Stimulated activated CD4-positive, alpha-beta T cell treated with anti-CD3 and anti-CD28 coated beads, Interleukin-4, amount 100 ng/mL, for 48 hours (primary cell): ENCODE measurements around the gene SELENON.

ENCODE experiments used
- DNase-seq, 2 donors: peaks; one replicate each; pipeline ENCODE4 v3.0.0-alpha.2; 2020; ENCODE audit warnings: low read depth in 2 of 2

SELENON gene, protein sequence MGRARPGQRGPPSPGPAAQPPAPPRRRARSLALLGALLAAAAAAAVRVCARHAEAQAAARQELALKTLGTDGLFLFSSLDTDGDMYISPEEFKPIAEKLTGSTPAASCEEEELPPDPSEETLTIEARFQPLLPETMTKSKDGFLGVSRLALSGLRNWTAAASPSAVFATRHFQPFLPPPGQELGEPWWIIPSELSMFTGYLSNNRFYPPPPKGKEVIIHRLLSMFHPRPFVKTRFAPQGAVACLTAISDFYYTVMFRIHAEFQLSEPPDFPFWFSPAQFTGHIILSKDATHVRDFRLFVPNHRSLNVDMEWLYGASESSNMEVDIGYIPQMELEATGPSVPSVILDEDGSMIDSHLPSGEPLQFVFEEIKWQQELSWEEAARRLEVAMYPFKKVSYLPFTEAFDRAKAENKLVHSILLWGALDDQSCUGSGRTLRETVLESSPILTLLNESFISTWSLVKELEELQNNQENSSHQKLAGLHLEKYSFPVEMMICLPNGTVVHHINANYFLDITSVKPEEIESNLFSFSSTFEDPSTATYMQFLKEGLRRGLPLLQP

DNA sequence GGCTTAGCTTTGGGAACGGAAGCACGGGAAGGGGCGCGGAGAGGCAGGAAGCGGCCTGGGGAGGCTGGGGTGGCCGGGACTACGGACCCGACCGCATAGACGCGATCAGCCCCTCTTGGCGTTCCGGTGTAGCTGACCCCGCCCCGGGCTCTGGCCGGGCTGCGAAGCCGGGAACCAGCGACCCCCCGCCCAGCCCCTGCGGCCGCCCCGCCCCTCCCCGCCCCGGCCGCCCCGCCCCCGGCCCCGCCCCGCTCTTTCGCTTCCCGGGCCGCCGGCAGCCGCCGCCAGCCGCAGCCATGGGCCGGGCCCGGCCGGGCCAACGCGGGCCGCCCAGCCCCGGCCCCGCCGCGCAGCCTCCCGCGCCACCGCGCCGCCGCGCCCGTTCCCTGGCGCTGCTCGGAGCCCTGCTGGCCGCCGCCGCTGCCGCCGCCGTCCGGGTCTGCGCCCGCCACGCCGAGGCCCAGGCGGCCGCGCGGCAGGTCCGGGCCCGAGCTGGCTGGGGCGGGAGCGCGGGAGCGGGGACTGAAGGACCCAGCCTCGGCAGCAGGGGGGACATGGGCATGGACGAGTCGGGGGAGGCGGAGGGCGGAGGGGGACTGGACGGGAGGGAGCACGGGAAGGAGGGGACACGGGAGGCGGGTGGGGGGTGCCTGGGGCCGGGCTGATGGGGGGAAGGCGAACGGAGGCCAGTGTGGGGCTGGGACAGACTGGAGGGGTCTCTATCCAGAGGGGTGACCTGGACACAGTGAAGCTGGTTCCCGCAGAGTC lies at the start of gene SELENON:
TSS of gene SELENON (plus strand) at position 259 of the 768 bp plus-strand sequence. CDS start at position 297, 38 bp downstream.
- DNase-seq: no peak

DNA sequence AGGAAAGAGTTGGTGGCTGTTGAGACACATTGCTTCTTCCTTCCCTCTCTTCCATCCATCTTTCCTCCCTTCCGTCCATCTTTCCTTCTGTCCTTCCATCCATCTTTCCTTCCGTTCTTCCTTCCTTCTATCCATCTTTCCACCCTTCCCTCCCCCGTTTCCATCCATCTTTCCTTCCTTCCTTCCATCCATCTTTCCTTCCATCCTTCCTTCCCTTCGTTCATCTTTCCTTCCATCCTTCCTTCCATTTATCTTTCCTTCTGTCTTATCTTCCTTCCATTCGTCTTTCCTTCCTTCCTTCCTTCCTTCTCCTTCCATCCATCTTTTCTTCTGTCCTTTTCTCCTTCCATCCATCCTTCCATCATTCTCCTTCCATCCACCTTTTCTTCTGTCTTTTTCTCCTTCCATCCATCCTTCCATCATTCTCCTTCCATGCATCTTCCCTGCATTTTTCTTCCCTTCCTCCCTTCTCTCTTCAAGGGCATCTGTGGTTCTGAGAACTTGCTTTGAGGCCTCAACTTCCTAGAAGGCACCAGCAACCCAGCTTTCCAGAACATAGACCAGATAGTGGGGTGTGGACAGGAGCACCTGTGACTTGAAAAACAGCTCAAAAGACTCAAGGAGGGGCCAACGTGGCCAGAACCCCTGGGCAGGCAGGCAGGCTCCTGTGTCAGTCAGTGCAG lies 48.9 kb upstream of the SELENON start:
- DNase-seq: no peak

DNA sequence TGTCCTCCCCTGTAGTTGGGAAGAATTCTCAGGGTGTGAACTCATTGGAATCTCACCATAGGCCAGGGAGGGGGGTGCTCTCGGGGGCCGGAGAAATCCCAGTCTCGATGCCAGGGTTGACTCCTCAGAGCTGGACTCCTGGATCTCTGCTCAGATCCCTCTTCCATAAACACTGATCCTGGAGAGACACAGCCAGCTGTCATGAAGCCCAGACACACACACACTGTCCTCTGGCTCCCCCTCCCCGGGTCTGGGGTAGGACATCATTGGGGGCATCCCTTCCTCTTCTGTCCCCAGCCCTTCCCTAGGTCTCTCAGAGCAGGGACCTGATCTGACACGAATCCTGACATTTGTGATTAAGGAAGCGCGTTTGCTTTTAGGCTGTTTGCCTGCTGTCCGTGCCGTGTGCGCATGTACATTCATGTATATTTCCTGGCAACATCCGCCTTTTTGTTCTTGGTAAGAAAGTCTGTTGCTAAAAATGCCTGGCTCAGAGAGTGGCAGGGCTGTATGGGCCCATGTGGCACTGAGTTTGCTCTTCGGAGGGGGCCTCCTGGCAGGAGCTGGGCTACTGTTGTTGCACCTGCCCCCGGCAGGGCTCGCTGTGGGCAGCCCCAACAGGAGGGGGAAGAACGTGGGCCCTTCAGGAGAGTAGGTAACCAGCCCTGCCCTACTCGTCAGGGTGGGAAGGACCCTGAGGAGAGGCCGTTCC lies 45.4 kb upstream of the SELENON start:
- DNase-seq: no peak

DNA sequence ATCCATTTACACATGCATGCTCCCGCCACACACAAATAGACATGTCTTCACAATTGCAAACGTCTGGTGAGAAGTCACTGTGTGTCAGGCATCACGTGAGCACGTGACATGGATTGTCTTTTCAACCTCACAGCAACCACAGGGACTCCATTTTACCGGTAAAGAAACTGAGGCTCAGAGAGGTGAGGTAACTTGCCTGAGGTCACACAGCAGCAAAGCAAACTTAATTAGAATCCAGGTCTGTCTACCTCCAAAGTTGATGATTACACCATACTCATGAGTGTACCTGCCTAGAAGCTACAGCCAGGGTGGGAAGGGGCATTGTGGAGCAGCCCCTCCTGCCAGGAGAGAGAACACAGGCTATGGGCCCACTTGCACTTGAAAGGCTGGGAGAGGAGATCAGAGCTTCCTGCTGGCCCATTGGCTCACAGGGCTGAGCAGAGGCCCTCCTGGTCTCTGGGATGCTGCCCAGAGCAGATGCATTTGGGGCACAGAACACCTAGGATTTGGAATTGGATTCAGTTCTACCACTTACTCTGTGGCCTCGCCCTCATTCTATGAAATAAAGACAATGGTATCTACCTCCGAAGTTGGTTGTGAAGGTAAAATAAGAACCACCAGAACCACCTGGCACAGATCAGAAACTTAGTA lies 44.4 kb upstream of the SELENON start:
- DNase-seq: no peak

DNA sequence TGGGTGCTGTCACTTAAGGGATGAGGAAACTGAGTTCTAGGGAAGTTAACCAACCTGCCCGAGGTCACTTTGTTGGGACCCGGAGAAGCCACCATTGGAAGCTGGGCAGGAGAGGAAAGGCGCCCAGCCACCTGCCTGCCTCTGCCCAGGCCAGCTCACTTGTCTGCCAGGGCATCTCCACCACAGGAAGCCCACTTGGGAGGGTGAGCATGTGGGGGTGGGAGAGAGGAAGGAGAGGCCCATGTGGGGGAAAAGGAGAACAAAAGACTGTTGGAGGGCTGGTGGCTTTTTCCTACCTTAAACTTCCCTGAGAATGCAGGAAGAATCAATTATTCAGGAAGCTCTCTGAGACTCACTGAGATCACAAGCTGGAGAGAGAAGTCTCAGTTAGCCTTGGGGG lies 43.8 kb upstream of the SELENON start:
- DNase-seq: no peak

DNA sequence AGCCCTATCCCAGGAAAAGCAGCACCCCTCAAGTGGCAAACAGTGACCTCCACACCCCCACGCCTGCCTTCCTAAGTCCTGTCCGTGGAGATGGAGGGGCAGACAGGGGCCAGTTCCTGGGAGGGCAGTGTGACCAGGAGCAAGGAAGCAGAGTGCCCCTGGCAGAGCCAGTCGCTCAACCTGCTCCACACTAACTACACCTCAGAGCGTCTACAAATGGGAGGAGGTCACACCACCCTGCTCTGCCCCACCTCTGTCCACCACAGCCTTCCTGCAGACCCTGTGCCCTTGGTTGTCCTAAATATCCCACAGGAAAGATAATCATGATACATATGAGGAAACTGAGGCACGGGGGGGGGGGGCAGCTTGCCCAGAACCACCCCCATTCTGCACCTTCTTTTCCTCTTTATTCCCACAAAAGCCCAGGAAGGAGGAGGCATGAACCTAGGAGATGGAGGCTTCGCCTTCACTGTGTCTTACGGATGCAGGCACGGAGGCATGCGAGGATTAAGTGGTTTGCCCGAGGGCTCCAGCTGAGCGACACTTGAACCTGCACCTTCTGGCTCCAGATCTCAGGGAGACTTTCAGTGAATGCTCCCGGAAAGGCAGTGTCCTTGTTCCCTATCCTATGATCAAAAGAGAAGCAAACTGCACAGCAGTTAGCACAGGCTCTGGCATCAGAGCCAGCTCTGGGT lies 42.7 kb upstream of the SELENON start:
- no peak for DNase-seq

DNA sequence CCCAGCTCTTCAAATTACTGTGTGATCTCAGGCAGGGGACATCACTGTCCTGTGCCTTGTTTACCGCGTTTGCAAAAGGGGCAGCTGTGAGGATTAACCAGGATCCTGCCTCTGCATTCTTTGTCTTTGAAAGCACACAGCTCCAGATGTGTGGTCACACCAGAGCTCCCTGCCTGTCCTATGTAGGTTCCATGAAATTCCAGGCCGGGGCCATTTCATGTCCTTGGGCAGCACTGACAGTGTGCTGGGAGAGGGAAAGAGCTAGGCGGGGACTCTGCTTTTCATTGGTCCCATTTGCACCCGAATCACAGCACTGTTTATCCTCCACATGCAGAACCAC lies 42.2 kb upstream of the SELENON start:
- no peak for DNase-seq

DNA sequence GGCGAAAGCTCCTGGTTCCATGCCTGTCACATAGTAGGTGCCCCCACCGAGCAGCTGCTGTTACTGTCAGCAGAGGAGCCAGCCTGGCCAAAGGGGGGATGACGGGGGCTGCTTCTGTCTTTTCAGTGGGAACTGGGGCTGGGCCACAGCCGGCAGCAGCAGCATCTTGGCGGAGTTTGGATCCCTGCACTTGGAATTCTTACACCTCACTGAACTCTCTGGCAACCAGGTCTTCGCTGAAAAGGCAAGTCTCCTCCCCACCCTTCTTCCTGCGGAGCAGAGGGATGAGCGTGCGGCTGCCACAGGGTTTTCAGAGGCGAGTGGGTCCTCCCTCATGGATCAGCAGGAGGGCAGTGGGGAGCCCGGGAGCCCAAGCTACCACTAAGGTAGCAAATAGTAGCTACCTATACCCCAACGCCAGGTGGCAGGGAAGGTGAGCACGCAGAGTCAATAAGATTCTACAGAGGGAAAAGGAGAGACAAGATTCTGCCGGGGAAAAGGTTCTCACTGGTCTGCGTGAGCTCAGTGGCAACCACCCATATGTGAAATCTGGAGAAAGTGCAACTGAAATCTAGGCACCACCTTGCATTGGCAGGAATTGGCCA lies 41.4 kb upstream of the SELENON start:
- no peak for DNase-seq

DNA sequence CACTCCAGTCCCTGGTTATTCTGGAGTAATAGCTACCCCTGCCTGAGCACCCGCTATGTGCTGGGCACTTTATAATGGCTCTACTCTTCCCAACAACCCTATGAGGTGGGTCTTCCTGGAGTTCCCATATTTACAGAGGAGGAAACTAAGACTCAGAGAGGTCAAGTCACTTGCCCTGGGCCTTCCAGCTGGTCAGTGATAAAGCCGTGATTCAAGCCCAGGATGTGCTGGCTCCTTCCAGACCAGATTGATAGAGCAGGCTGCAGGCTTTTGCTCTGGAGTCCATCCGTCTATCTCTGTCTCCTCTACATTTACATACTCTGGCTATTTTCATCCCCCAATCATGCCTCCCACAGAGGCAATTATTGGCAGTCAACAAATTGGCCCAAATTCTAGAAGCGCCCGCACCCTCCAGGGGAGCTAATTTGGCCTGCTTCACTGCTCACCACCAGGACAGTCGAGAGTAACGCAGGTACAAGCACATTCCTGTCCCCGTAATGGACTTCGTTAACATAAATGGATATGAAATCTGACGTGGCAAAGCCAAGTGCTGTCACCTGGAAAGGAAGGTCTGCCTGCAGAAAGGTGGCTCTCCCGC lies 39.8 kb upstream of the SELENON start:
- no peak for DNase-seq

DNA sequence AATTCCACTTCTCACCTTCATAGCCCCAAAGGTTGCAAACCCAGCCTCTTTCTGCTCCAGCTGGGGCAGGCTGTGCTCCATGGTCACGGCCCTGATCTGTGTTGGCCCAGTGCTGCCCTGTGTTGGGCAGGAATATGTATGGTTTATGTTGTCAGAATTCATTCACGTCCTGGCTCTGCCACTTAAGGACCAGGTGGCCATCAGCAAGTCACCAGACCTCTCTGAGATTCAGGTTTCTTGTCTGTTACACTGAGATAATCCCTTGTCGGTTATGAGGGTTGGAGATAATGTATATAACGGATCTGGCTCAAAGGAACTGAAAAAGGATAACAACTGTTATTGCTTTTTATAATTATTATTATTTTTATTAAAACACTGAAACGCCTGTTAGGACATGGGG lies 39.1 kb upstream of the SELENON start:
- DNase-seq: no peak

DNA sequence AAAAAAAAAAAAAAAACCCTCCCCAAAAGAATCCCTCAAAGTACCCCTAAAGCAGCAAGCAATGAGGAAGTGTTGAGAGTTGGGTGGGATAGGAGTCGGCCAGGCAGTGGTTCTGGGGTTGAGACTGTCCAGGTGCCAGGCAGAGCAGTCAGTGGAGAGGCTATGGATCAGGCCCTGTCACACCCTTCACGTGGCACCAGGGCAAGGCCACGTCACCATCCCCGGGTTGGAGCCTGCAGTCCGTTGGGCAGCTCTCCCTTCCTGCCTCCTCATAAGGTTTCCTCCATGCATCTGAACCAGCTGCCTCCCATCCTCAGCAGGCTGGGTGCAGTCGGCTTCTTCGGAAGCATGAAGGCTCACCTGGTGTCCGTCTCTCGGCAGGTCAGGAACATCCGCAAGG lies 36.5 kb upstream of the SELENON start:
- DNase-seq: no peak

DNA sequence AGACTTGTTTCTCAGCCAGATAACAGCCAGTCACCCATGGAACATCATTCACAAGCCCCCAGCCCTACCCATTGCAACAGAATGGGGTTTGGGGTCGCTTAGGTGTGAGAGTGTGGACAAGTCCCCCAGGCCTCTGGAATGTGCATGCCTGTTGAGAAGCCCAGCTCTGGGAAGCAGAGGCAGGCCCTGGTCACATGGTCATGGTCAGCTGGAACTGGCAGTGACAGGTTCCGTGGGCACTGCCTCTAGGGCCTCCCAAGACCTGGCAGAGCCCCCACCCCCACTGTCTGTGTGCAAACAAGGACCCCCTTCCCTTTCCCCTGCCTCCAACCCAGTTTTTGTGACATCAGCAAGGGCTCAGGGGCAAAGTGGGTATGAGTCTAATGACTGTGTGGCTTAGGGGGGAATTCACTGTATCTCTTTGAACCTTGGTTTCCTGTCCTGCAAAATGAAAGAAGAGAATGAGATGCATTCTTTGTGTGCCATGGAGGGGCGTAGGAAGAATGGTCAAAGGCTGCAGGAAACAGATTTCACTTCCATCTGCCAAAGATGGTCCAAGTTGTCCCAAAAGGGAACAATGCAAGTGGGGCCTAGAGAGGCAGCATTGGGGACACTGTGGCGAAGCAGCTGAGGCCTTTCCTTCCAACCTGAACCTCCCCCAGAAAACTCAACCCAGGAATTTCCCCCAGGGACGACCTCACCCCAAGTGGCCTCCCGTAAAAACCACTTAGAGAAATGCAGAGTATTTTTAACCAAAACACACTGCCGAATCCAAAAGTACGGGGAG lies 34.7 kb upstream of the SELENON start:
- DNase-seq: no peak

DNA sequence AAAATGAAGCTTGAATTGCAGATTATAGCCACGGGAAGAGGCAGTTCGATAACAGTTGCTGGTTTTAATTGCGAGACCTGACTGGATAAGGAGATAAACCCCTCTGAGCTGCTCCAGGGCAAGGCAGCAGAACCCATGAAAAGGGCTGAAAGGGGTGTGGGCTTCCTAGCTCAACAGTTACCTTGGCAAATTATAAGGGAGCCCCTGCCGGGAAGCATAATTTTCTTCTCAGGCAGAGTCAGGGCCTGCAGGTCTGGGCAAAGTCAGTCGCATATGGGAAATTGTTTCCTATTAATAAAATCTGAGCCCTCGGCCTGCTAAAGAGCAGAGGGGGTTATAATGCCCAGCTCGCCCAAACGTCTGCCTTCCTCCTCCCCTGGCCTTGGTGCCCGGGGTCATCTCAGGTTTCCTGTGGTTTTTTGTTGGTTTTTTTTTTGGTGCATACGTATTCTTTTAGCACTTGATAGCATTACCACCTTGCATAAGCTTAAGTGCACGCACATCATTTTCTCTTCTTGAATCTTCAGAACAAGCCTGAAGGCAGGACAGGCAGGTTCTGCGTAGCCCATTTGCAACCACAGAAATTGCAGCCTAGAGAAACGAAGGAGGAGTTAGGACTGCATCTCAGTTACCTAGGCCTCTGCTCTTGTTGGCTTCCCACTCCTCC lies 33.9 kb upstream of the SELENON start:
- DNase-seq: no peak

DNA sequence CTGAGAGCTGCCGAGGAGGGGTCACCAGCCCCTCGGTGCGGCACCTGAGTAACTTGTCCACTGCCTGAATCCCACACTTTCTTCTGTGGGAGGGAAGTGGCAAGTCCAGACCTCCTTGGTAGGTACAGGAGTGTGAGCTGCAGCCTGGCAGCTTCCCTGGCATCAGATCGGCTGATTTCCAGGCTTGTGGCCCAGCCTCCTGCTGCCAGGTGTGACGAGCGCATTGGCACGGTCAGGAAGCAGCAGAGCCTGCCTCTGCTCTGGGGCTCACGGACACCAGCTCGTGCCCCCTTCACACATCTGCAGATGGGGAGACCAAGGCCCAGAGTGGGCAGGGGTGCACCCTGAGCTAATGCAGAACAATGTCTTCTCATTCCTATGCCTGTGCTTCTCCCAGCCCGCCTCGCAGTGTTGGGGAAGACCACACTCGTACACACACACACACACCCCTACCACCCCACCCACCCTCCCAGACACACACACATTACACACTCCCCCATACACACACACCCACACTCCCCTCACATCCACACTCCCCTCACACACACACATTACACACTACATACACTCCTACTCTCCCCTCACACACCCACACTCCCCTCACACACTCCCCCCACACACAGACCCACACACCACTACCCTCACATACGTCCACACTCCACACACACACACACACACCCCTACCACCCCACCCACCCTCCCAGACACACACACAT lies 33.1 kb upstream of the SELENON start:
- no peak for DNase-seq

DNA sequence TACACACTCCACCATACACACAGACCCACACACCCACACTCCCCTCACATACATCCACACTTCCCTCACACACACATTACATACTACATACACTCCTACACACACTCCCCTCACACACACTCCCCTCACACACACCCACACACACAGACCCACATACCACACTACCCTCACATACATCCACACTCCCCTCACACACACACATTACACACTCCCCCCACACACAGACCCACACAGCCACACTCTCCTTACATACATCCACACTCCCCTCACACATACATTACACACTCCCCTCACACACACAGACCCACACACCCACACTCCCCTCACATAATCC lies 32.6 kb upstream of the SELENON start:
- DNase-seq: no peak

DNA sequence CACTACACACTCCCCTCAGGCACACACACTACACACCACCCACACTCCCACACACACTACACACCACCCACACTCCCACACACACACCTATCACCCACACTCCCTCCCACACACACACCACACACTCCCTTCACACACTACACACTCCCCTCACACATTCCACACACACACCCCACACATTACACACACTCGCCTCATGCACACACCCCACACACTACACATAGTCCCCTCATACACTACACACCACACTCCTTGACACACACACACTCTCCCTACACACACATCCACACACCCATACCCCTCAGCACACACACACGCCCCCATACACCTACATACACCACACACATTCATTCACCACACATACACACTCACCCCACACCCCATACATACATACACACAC lies 31.0 kb upstream of the SELENON start:
- DNase-seq: no peak

DNA sequence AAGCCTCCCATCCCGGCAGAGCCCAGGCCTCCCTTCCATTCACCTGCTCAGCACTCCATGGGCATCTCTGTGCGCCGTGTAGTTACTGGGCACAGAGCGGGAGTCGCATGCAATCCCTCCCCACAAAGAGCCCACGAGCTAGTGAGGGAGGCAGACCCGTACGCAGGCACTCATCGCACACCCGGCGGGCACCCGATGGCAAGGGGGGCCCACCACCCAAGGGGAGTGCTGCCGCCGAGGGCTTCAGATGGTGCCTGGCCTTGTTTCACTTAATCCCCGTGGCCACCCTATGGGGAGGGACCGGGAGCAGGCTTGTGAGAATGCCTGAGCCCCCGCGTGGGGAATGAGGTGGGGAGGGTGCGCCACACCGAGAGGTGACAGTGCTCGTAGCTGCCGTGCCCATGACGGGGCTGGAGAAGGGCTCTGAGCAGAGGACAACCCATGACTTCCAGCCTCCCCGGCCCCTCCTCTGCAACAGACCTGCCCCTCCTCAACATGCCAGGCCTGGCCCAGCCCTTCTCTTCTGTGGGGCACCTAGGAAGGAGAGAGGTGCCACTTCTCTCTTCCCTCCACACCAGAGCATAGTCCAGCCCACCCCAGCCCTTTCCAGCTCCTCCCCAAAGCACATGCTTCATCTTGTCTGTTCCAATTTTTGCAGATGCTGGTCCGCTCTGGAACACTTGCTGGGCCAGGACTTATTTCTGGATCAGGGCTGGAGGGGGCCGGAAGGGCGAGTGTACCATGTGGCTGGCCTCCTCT lies 30.2 kb upstream of the SELENON start:
- DNase-seq: no peak
